ENCODE measurements around the gene C9orf43.

The C9orf43 gene

GRCh38 chr9:113476511-113476916 lies 66.0 kb downstream of the C9orf43 start:
- Histone ChIP-seq H3K27me3 (ENCODE audit: control insufficient read depth, insufficient read depth, low read length) (no peaks in the 10 kb centered on the region), H3K4me1 (ENCODE audit: control insufficient read depth, insufficient read depth, low read length) (peaks cover 15% of the 10 kb centered on the region), H3K9me3 (ENCODE audit: control insufficient read depth, low read length) (no peaks in the 10 kb centered on the region), H3K36me3 (ENCODE audit: control insufficient read depth, insufficient read depth, low read length) (no peaks in the 10 kb centered on the region), H3K4me3 (ENCODE audit: low read length) (no peak overlapping the region), H3K9ac (ENCODE audit: low read length) (no peak overlapping the region)

GRCh38 chr9:113477058-113477457 lies 66.5 kb downstream of the C9orf43 start:
- Histone ChIP-seq H3K27me3 (ENCODE audit: control insufficient read depth, insufficient read depth, low read length) (no peaks in the 10 kb centered on the region), H3K4me1 (ENCODE audit: control insufficient read depth, insufficient read depth, low read length) (peaks cover 15% of the 10 kb centered on the region), H3K4me3 (ENCODE audit: low read length) (no peak overlapping the region), H3K36me3 (ENCODE audit: control insufficient read depth, insufficient read depth, low read length) (no peaks in the 10 kb centered on the region), H3K9me3 (ENCODE audit: control insufficient read depth, low read length) (no peaks in the 10 kb centered on the region), H3K9ac (ENCODE audit: low read length) (no peak overlapping the region)

GRCh38 chr9:113477661-113478060 lies 67.1 kb downstream of the C9orf43 start:
- H3K4me1 ChIP-seq (ENCODE audit: control insufficient read depth, insufficient read depth, low read length): peaks cover 15% of the 10 kb centered on the region
- H3K27me3 ChIP-seq (ENCODE audit: control insufficient read depth, insufficient read depth, low read length): no peaks in the 10 kb centered on the region
- no peak overlapping the region for H3K4me3 ChIP-seq (ENCODE audit: low read length)

GRCh38 chr9:113479174-113479621 lies 68.7 kb downstream of the C9orf43 start:
- peak overlapping the region; percentile 3 for H3K9ac ChIP-seq (ENCODE audit: low read length)
- no peaks in the 10 kb centered on the region for H3K27me3 ChIP-seq (ENCODE audit: control insufficient read depth, insufficient read depth, low read length)
- no peaks in the 10 kb centered on the region for H3K36me3 ChIP-seq (ENCODE audit: control insufficient read depth, insufficient read depth, low read length)
- no peaks in the 10 kb centered on the region for H3K9me3 ChIP-seq (ENCODE audit: control insufficient read depth, low read length)
- H3K4me1 ChIP-seq (ENCODE audit: control insufficient read depth, insufficient read depth, low read length): peaks cover 18% of the 10 kb centered on the region
- no peak overlapping the region for H3K4me3 ChIP-seq (ENCODE audit: low read length)

More at GRCh38 chr9:113477661-113478060, 67.1 kb downstream of the C9orf43 start:
- no peaks in the 10 kb centered on the region for H3K36me3 ChIP-seq (ENCODE audit: control insufficient read depth, insufficient read depth, low read length)
- no peaks in the 10 kb centered on the region for H3K9me3 ChIP-seq (ENCODE audit: control insufficient read depth, low read length)
- H3K9ac ChIP-seq (ENCODE audit: low read length): no peak overlapping the region
